ENCODE measurements around the gene TMEM115.
"Not testable (repeated sequence)": the region's sequence is repeated elsewhere in the genome, so short reads cannot be mapped to it uniquely, and the experiment has no call there.

Gene TMEM115

GRCh38 chr3:50312041-50312440 is 47.3 kb downstream of the TMEM115 start:
- not testable (repeated sequence) for DNase-seq
